Panc1 (cell line): ENCODE data around the gene SPTSSA.

ENCODE experiments used
- SIN3A ChIP-seq: IDR thresholded peaks from 2 replicates; pipeline ENCODE4 v1.6.1; 2012; ENCODE audit warnings: low read depth, mild to moderate bottlenecking, low read length, moderate library complexity, borderline replicate concordance; ENCODE audit not compliant: insufficient read depth
- TCF7L2 ChIP-seq: IDR thresholded peaks from 2 replicates; pipeline ENCODE4 v1.6.1; 2011; ENCODE audit warnings: mild to moderate bottlenecking, low read depth, low read length, inconsistent platforms
- TF ChIP-seq, protein P1 (sequence below): fragments of 450-650 bp; IDR thresholded peaks from 2 replicates; pipeline ENCODE4 v1.5.1; 2017; ENCODE audit warnings: mild to moderate bottlenecking

DNA sequence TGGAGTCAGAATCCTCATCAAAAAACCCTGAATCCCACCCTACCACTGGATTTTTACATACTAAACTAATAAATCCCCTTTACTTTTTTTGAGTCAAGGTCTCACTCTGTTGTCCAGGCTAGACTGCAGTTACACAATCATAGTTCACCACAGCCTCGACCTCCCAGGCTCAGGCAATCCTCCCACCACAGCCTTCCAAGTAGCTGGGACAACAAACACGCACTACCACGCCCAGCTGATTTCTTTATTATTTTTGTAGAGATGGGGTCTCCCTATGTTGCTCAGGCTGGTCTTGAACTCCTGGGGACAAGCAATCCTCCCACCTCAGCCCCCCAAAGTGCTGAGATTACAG, 24.3 kb downstream of the SPTSSA start:
- no peak for TF ChIP-seq SIN3A
- no peak for TF ChIP-seq TCF7L2
- TF ChIP-seq, protein P1, sequence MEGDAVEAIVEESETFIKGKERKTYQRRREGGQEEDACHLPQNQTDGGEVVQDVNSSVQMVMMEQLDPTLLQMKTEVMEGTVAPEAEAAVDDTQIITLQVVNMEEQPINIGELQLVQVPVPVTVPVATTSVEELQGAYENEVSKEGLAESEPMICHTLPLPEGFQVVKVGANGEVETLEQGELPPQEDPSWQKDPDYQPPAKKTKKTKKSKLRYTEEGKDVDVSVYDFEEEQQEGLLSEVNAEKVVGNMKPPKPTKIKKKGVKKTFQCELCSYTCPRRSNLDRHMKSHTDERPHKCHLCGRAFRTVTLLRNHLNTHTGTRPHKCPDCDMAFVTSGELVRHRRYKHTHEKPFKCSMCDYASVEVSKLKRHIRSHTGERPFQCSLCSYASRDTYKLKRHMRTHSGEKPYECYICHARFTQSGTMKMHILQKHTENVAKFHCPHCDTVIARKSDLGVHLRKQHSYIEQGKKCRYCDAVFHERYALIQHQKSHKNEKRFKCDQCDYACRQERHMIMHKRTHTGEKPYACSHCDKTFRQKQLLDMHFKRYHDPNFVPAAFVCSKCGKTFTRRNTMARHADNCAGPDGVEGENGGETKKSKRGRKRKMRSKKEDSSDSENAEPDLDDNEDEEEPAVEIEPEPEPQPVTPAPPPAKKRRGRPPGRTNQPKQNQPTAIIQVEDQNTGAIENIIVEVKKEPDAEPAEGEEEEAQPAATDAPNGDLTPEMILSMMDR, result no peak
